Measurements from ENCODE around the gene RNF207.
A peak's percentile ranks its signal among the peaks of the same experiment; 100 is the strongest.

DNA sequence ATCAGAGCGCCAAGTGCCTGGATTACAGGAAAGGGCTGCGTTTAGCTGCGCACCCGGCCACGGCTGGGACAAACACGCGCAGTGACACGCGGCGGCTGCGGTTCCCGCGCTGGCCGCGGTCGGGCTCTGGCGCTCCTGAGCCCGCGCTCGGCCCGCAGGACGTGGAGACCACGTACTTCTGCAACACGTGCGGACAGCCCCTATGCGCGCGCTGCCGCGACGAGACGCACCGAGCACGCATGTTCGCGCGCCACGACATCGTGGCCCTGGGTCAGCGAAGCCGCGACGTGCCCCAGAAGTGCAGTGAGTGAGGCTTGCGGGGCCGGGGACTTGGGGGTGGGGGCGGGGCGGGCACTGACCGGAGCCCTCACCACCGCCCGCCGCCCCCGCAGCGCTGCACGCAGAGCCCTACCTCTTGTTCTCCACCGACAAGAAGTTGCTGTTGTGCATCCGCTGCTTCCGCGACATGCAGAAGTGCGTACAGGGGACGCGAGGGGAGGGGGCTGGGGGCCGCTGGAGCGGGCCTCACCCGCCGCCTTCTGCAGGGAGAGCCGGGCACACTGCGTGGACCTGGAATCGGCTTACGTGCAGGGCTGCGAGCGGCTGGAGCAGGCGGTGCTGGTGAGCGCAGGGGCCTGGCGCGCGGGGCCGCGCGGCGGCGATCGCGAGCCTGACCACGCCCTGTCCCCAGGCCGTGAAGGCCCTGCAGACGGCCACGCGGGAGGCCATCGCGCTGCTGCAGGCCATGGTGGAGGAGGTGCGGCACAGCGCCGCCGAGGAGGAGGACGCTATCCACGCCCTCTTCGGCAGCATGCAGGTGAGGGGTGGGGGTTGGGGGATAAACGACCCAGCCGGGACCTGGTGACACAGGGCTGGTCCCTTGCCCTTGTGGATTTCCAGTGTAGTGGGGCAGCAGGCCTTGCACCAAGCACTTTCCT lies 3.1 kb downstream of the RNF207 start:
- TF ChIP-seq RAD21 (conservative IDR thresholded peaks at IDR 0.05) (peak; percentile 14), EZH2 (IDR thresholded peaks at IDR 0.05; ENCODE audit: borderline replicate concordance, insufficient read depth, low read length, poor library complexity, severe bottlenecking) (no peak), EP300 (conservative IDR thresholded peaks at IDR 0.05; ENCODE audit: poor library complexity, severe bottlenecking) (no peak)
- TF ChIP-seq, protein P1, sequence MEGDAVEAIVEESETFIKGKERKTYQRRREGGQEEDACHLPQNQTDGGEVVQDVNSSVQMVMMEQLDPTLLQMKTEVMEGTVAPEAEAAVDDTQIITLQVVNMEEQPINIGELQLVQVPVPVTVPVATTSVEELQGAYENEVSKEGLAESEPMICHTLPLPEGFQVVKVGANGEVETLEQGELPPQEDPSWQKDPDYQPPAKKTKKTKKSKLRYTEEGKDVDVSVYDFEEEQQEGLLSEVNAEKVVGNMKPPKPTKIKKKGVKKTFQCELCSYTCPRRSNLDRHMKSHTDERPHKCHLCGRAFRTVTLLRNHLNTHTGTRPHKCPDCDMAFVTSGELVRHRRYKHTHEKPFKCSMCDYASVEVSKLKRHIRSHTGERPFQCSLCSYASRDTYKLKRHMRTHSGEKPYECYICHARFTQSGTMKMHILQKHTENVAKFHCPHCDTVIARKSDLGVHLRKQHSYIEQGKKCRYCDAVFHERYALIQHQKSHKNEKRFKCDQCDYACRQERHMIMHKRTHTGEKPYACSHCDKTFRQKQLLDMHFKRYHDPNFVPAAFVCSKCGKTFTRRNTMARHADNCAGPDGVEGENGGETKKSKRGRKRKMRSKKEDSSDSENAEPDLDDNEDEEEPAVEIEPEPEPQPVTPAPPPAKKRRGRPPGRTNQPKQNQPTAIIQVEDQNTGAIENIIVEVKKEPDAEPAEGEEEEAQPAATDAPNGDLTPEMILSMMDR (IDR thresholded peaks at IDR 0.05; ENCODE audit: poor library complexity, severe bottlenecking): peak; percentile 50
